GM23338 (cell line): ENCODE results near the gene EPHX1.

Source experiments
- EZH2 ChIP-seq: fragments of 200-600 bp; sonication (generic); IDR thresholded peaks from one replicate; pipeline ENCODE4 v1.8.0; 2017; ENCODE audit warnings: antibody characterized with exemption, mild to moderate bottlenecking, low read depth; ENCODE audit not compliant: unreplicated experiment
- NANOG ChIP-seq: IDR thresholded peaks from 2 replicates; pipeline ENCODE4 v1.6.1; 2016; ENCODE audit warnings: antibody characterized with exemption, borderline replicate concordance
- POLR2AphosphoS5 ChIP-seq: IDR thresholded peaks from 2 replicates; pipeline ENCODE4 v1.6.1; 2016; ENCODE audit warnings: antibody characterized with exemption, low read depth
- TF ChIP-seq, protein P1 (sequence below), 2 experiments: fragments of 200-600 bp in 1 of 2; sonication (generic) in 1 of 2; conservative IDR thresholded peaks; 2 replicates each; pipeline versions ENCODE4 v1.5.1 to v1.6.1; 2016 to 2017; ENCODE audit warnings: antibody characterized with exemption in 2 of 2, low read depth in 2 of 2, mild to moderate bottlenecking in 2 of 2, moderate library complexity in 1 of 2

DNA sequence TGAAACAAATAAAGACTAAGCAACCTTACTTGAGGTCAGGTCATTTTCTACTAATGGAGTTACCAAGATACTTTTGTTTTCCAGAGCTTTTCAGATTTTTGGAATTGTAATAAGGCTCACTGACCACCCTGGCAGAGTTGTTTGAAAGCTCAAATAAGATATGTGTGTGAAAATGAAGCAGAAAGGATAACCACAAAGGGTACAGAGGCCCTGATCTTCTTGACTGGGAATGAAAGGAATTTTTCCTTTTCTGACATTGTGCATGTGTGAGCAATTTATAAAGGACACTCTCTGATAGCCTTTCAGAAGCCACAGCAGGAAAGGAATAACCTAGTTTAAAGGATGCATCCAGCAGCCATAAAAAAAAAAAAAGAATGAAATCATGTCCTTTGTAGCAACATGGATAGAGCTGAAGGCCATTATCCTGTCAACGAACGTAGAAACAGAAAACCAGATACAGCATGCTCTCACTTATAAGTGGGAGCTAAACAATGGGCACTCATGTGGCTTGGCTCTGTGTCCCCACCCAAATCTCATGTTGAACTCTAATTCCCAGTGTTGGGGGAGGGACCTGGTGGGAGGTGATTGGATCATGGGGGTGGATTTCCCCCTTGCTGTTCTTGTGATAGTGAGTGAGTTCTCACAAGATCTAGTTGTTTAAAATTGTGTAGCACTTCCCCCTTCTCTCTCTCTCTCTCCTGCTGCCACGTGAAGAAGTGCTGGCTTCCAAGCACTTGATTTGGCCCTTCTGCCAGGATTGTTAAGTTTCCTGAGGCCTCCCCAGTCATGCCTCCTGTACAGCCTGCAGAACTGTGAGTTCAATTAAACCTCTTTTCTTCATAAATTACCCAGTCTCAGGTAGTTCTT lies 35.4 kb upstream of the EPHX1 start:
- TF ChIP-seq, protein P1, sequence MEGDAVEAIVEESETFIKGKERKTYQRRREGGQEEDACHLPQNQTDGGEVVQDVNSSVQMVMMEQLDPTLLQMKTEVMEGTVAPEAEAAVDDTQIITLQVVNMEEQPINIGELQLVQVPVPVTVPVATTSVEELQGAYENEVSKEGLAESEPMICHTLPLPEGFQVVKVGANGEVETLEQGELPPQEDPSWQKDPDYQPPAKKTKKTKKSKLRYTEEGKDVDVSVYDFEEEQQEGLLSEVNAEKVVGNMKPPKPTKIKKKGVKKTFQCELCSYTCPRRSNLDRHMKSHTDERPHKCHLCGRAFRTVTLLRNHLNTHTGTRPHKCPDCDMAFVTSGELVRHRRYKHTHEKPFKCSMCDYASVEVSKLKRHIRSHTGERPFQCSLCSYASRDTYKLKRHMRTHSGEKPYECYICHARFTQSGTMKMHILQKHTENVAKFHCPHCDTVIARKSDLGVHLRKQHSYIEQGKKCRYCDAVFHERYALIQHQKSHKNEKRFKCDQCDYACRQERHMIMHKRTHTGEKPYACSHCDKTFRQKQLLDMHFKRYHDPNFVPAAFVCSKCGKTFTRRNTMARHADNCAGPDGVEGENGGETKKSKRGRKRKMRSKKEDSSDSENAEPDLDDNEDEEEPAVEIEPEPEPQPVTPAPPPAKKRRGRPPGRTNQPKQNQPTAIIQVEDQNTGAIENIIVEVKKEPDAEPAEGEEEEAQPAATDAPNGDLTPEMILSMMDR (conservative IDR thresholded peaks at IDR 0.05; ENCODE audit: low read depth in 2 of 2), result no peak
- TF ChIP-seq EZH2 (no peak), POLR2AphosphoS5 (no peak), NANOG (no peak)
